Epithelial cell of esophagus (primary cell): ENCODE measurements around the gene RABEP1.
"Not testable (repeated sequence)": the region's sequence is repeated elsewhere in the genome, so short reads cannot be mapped to it uniquely, and the experiment has no call there.

Source experiments
- DNase-seq: peaks from one replicate; pipeline ENCODE4 v3.0.0; 2010; ENCODE audit warnings: low read depth
- H3K4me3 ChIP-seq: 2 replicates; pipeline ENCODE4 v1.5.1; 2011; ENCODE audit warnings: mild to moderate bottlenecking, low read length, control low read depth
- TF ChIP-seq, protein P1 (sequence below): IDR thresholded peaks from 2 replicates; pipeline ENCODE4 v1.5.1; 2011; ENCODE audit warnings: low read depth, mild to moderate bottlenecking, low read length, control low read depth, inconsistent platforms; ENCODE audit not compliant: insufficient read depth; ENCODE audit errors: missing control alignments

The RABEP1 gene, protein sequence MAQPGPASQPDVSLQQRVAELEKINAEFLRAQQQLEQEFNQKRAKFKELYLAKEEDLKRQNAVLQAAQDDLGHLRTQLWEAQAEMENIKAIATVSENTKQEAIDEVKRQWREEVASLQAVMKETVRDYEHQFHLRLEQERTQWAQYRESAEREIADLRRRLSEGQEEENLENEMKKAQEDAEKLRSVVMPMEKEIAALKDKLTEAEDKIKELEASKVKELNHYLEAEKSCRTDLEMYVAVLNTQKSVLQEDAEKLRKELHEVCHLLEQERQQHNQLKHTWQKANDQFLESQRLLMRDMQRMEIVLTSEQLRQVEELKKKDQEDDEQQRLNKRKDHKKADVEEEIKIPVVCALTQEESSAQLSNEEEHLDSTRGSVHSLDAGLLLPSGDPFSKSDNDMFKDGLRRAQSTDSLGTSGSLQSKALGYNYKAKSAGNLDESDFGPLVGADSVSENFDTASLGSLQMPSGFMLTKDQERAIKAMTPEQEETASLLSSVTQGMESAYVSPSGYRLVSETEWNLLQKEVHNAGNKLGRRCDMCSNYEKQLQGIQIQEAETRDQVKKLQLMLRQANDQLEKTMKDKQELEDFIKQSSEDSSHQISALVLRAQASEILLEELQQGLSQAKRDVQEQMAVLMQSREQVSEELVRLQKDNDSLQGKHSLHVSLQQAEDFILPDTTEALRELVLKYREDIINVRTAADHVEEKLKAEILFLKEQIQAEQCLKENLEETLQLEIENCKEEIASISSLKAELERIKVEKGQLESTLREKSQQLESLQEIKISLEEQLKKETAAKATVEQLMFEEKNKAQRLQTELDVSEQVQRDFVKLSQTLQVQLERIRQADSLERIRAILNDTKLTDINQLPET

DNA sequence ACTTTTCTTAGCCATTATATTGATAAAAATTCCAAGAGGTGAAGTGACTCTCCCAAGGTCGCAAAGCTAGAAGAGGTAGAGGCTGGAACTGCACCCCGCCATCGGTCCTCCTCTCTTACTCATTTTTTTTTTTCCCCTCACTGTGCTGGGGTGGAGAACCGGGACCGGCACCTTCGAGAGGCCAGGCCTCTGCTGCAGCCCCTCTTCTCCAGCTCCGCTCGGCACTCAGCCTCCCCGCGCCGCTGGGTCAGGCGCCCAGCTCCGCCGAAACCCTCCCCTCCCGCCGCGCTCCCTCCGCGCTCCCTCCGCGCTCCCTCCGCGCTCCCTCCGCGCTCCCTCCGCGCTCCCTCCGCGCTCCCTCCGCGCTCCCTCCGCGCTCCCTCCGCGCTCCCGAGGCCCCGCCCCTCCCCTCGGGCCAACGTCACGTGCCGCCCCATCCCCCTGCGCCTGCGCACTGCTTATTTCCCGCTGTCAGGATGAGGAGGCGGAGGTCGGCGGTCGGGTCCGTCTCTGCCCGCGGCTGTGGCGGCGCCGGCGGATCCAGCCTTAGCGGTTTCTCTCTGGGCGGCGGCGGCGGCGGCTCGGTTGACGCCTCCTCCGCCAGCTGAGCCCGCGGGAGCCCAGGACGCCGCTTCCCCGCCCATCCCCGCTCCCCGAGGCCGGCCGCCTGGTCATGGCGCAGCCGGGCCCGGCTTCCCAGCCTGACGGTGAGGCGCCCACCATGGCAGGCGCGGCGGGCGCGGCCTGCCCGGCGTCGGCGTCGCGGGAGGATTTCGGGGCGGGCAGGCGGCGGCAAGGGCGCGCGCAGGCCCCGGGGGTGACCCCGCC, at the start of gene RABEP1:
TSS of gene RABEP1 (plus strand) at position 471 of the 828 bp plus-strand sequence. CDS start at position 674, 203 bp downstream.
- peak within 1 kb of the TSS; percentile 68 for H3K4me3 ChIP-seq
- DNase-seq: peak; percentile 88
- TF ChIP-seq, protein P1, sequence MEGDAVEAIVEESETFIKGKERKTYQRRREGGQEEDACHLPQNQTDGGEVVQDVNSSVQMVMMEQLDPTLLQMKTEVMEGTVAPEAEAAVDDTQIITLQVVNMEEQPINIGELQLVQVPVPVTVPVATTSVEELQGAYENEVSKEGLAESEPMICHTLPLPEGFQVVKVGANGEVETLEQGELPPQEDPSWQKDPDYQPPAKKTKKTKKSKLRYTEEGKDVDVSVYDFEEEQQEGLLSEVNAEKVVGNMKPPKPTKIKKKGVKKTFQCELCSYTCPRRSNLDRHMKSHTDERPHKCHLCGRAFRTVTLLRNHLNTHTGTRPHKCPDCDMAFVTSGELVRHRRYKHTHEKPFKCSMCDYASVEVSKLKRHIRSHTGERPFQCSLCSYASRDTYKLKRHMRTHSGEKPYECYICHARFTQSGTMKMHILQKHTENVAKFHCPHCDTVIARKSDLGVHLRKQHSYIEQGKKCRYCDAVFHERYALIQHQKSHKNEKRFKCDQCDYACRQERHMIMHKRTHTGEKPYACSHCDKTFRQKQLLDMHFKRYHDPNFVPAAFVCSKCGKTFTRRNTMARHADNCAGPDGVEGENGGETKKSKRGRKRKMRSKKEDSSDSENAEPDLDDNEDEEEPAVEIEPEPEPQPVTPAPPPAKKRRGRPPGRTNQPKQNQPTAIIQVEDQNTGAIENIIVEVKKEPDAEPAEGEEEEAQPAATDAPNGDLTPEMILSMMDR: peak; percentile 21

DNA sequence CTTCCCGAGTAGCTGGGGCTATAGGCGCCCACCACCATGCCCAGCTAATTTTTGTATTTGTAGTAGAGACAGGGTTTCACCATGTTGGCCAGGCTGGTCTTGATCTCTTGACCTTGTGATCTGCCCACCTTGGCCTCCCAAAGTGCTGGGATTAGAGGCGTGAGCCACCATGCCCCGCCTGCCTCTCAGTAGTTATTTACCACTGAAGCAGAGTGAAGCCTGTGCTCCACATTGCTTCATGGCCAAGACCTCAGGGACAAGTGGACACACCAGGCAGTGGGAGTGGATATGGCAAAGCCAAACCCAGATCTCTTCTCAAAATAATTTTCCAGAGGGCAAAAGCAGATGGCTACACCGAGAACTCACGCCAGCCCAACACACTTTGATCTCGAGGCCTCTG, 48.6 kb upstream of the RABEP1 start:
- DNase-seq: not testable (repeated sequence)

DNA sequence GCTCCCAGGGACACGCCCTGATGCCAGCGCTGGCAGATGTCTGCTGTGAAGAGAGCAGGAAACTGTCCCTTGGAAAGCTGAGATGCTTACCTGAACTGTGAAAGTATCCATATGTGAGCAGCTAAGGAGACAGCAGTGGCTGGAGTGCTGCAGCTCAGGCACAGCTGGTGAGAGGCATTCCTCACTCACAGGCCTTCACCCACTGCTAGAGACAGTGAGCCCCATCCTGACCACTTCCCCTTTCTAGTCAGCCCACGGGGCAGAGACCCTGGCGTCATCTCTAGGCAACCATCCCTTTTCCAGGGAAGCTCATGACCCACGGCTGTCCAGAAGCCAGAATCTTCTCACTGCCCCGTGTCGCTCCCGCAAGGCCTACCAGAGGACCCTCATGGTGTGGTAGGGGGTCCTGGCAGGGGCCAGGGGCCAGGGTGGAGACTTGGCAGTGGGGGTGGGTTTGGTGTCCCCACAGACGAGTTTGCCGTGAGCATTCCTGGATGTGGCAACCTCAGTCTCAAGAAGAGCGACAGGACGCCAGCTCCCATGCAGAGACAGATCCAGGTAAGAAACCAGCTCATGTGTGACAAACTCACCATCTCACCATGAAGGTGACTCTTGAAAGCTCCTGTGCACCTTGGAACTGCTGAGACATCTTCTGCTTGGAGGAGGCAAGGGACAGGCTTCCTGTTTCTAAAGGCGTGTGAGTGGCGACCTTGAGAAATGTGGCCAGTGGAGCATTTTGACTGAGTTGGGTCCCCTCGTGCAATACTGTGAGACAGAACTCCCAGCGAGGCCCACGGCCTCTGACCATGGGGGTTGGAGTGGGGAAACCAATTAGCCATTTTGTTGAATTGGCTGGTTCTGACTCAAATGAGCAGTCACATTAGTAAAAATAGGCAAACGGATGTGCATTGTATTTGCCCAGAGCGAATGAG, 47.2 kb upstream of the RABEP1 start, which contains the start of gene SCIMP:
TSS of gene SCIMP (minus strand) at position 216 of the 932 bp plus-strand sequence. CDS start at position 111, 105 bp downstream.
- no peak for DNase-seq
- H3K4me3 ChIP-seq: no peak within 1 kb of the TSS
- TF ChIP-seq, protein P1: no peak

More for the DNA sequence above, 48.6 kb upstream of the RABEP1 start:
- not testable (repeated sequence) for H3K4me3 ChIP-seq

DNA sequence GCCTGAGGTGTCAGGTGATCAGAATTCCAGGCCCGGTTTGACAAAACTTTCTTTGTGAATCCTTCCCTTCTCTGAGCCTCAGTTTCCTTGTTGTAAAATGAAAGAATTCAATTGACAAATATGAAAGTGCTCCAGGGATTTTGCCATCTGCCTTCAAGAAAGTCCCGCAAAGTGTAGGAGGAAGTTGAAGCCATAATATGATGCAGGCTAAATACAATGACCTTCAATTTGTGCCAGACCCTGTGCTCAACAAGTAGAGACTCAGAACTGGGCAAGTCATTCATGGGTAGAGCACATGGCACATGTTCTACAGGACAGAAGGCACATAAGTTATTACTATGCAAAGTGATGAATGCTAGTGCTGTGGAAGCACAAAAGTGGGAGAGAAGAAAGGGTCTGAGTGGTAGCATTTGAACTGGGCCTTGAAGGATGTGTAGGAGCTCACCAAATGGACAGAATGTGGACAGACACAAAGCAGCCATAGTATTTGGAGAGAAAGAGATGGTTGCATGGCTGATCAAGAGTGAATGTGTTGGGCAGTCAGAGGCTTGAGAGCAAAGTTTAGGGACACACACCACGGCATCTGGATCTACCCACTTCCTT, 45.0 kb upstream of the RABEP1 start:
- TF ChIP-seq, protein P1: no peak
- no peak for DNase-seq
- no peak overlapping the region for H3K4me3 ChIP-seq

DNA sequence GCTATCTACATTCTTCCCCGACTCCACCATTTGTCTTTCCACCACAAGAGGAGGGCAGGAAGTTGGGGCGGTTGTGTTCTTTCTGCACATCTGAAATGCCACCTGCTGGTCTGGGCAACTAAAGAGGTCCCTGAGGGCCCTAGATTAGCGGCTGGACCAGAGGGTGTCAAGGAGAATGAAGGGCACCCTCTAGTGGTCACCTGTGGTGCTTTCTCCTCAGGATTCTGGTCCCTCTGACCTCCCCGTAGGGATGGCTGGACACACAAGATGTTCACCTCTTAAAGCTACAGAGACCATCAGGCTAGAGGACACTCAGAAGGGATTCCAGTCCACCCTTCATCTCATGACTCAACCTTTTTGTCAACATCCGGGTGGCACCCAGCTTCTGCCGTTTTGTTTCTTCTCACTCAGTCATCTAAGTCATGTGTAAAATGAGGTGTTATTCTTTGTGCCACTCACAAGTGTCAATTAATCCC, 44.5 kb upstream of the RABEP1 start:
- peak; percentile 39 for DNase-seq
- TF ChIP-seq, protein P1: peak; percentile 49

DNA sequence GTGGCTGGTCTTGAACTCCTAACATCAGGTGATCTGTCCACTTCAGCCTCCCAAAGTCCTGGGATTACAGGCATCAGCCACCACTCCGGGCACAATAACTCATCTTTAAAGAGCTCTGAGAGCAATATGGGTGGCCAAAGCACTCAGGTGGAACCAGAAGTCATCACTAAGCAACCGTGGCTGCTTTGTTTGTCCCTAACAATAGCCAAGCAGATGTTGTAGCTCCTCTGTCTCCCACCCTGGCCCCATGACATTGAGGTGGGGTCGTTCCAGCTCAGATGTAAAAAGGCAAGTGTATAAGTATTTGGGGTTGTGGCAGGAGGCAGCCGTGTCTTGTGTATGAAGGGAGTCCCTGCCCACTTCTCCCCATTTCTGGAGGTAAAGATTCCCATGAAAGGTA, 43.8 kb upstream of the RABEP1 start:
- H3K4me3 ChIP-seq: no peak overlapping the region
- no peak for DNase-seq
- TF ChIP-seq, protein P1: no peak

More for the DNA sequence above, 44.5 kb upstream of the RABEP1 start:
- no peak overlapping the region for H3K4me3 ChIP-seq

DNA sequence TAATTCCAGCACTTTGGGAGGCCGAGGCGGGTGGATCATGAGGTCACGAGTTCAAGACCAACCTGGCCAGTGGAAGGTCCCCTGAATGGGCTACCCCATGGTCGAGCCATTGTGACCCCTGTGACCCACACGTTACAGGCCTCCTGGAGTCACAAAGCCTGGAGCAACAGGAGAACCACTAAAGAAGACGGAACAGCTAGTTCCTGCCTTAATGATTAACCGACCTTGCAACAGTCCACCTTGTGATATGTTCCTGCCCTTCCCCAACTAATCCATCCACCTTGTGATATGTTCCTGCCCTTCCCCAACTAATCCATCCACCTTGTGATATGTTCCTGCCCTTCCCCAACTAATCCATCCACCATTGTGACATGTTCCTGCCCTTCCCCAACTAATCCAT, 42.3 kb upstream of the RABEP1 start:
- H3K4me3 ChIP-seq, DNase-seq: not testable (repeated sequence)
